Measurements from ENCODE around the gene BANF2. TPM values are rescaled to one million over a fixed set of nuclear protein-coding genes. Genes with fewer than 3 reads are reported as not detected.

The BANF2 gene
- total and polyA plus RNA-seq, 2 of the 13 experiments (the other 11 are each of a cell fraction or from before 2014, with no cell fraction given) = 0.35 TPM; not detected in 1

GRCh38 chr20:17758512-17758911, 58.7 kb downstream of the BANF2 start:
- 0 out of 2 replicates have a peak, but pooled peaks cover 9% of the 10 kb centered on the region for H3K9me3 ChIP-seq (ENCODE audit: low read length)
- no peaks in the 10 kb centered on the region for H4K20me1 ChIP-seq (ENCODE audit: insufficient read depth, low read length)
- in situ Hi-C loops (cut with HindIII; ENCODE audit: extremely low pct_ligation_motif_present, low pct_unique_long_range_greater_than_20kb) = no loop called here
- DNase-seq (ENCODE audit: low spot score) (no peak), ATAC-seq (no peak), FAIRE-seq (no peak)
- no peak overlapping the region for H3K4me3 ChIP-seq (replicated peaks in 1 of 3; ENCODE audit: insufficient read depth in 1 of 3, low read depth in 2 of 3, low read length in 3 of 3)
- no peaks in the 10 kb centered on the region for H3K36me3 ChIP-seq (replicated peaks in 1 of 2; ENCODE audit: control insufficient read depth in 1 of 2, insufficient read depth in 2 of 2, low read length in 2 of 2)
- no peak overlapping the region for H3K9ac ChIP-seq (ENCODE audit: insufficient read depth, low read depth, low read length)
- no peak overlapping the region for H2AFZ ChIP-seq (ENCODE audit: low read length)
- H3K27ac ChIP-seq (ENCODE audit: extremely low read length, insufficient read depth, low read length) = no peak overlapping the region
- no peak overlapping the region for H3K4me2 ChIP-seq (ENCODE audit: low read depth, low read length)
- H3K4me1 ChIP-seq (ENCODE audit: insufficient read depth, low read length) = peaks cover 13% of the 10 kb centered on the region; the same call in 1 of the 2 replicates
- no peaks in the 10 kb centered on the region for H3K79me2 ChIP-seq (ENCODE audit: insufficient read depth, low read length)
- POLR2A ChIA-PET = interaction anchor here (0.8 kb wide), 1 partner anchor 12 kb away, joined by 3 read pairs; no protein-coding TSS in a partner anchor
- no TSS peak for BruUV-seq (replicated peaks)
- intact Hi-C loops (cut with micrococcal nuclease; ENCODE audit: unreplicated experiment) = no loop called here
- CTCF ChIA-PET (ENCODE audit: low intra/inter-chr PET ratio, low total read pairs) = no interaction called here
- peaks cover 3 to 32% of the 10 kb centered on the region in 2 experiments; a peak in 4 of 5 replicates for H3K27me3 ChIP-seq (ENCODE audit: control insufficient read depth in 1 of 2, insufficient read depth in 2 of 2, low read length in 2 of 2)
- TF ChIP-seq ZNF75D (CRISPR knock-in tag; IDR thresholded peaks at IDR 0.05; ENCODE audit: borderline replicate concordance) (0 out of 2 replicates have a peak, but pooled peaks have one; percentile 21), ETV5 (CRISPR knock-in tag; IDR thresholded peaks at IDR 0.05; ENCODE audit: borderline replicate concordance) (no peak), TRIM24 (CRISPR knock-in tag; IDR thresholded peaks at IDR 0.05) (no peak), GTF3A (CRISPR knock-in tag; conservative IDR thresholded peaks at IDR 0.05) (no peak), CBFB (CRISPR knock-in tag; IDR thresholded peaks at IDR 0.05) (no peak)
- WGBS (ENCODE audit: low lambda C conversion rate) = 27% methylated on average over 1 of the region's 1 CpG

- Histone ChIP-seq H4K20me1 (ENCODE audit: insufficient read depth, low read length) (no peaks in the 10 kb centered on the region), H3K36me3 (replicated peaks in 1 of 2; ENCODE audit: control insufficient read depth in 1 of 2, insufficient read depth in 2 of 2, low read length in 2 of 2) (no peaks in the 10 kb centered on the region), H3K9me3 (ENCODE audit: low read length) (0 out of 2 replicates have a peak, but pooled peaks cover 9% of the 10 kb centered on the region), H2AFZ (ENCODE audit: low read length) (no peak overlapping the region), H3K79me2 (ENCODE audit: insufficient read depth, low read length) (no peaks in the 10 kb centered on the region), H3K4me2 (ENCODE audit: low read depth, low read length) (no peak overlapping the region), H3K9ac (ENCODE audit: insufficient read depth, low read depth, low read length) (no peak overlapping the region), H3K4me1 (ENCODE audit: insufficient read depth, low read length) (peaks cover 15% of the 10 kb centered on the region), H3K27me3 (ENCODE audit: control insufficient read depth in 1 of 2, insufficient read depth in 2 of 2, low read length in 2 of 2) (peaks cover 3 to 23% of the 10 kb centered on the region in 2 experiments; a peak in 3 of 5 replicates), H3K4me3 (replicated peaks in 1 of 3; ENCODE audit: insufficient read depth in 1 of 3, low read depth in 2 of 3, low read length in 3 of 3) (no peak overlapping the region), H3K27ac (ENCODE audit: extremely low read length, insufficient read depth, low read length) (no peak overlapping the region)
- ChIA-PET POLR2A (no interaction called here), CTCF (ENCODE audit: low intra/inter-chr PET ratio, low total read pairs) (no interaction called here)
- no peak for FAIRE-seq
- TF ChIP-seq ZNF232 (CRISPR knock-in tag; IDR thresholded peaks at IDR 0.05; ENCODE audit: borderline replicate concordance) = 0 out of 2 replicates have a peak, but pooled peaks have one; percentile 44
- no peak for TF ChIP-seq NR1H2 (CRISPR knock-in tag; IDR thresholded peaks at IDR 0.05; ENCODE audit: borderline replicate concordance, low read depth)
- no TSS peak for BruUV-seq (replicated peaks)
- DNase-seq (ENCODE audit: low spot score) = no peak
- ATAC-seq = no peak
- WGBS (ENCODE audit: low lambda C conversion rate) = 36% methylated on average over 1 of the region's 1 CpG
- intact Hi-C loops (cut with micrococcal nuclease; ENCODE audit: unreplicated experiment) (no loop called here), in situ Hi-C loops (cut with HindIII; ENCODE audit: extremely low pct_ligation_motif_present, low pct_unique_long_range_greater_than_20kb) (no loop called here)
Measured at GRCh38 chr20:17759449-17759848, 59.7 kb downstream of the BANF2 start.

All from HepG2 (cell line).